EL (cell line): ENCODE measurements around the gene ERP44.
A peak's percentile ranks its signal among the peaks of the same experiment; 100 is the strongest.
"Not testable (repeated sequence)": the region's sequence is repeated elsewhere in the genome, so short reads cannot be mapped to it uniquely, and the experiment has no call there.

Experiments used
- DNase-seq: peaks from one replicate; pipeline ENCODE4 v3.0.0-alpha.2; 2016

The ERP44 gene

DNA sequence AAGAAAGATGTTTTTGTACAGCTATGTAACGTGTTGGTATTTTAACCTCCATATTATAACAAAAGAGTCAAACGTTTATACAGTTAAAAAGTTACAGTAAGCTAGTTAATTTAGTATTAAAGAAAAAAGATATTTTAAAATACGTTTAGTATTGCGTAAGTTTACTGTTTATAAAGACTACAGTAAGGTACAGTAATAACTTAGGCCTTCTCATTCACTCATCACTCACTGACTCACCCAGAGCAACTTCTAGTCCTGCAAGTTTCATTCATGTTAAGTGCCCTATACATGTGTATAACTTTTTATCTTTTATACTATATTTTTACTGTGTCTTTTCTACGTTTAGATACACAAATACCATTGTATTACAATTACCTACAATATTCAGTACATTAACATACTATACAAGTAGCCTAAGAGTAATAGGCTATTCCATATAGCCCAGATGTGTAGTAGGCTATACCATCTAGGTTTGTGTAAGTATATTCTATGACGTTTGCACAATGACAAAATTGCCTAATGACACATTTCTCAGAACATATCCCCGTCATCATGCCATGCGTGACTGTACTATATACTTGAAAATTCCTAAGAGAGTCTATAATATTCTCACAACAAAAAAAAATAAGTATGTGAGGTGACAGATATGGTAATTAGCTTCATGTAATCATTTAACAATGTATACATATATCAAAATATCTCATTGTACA, 33.8 kb downstream of the ERP44 start:
- DNase-seq: peak; percentile 78

DNA sequence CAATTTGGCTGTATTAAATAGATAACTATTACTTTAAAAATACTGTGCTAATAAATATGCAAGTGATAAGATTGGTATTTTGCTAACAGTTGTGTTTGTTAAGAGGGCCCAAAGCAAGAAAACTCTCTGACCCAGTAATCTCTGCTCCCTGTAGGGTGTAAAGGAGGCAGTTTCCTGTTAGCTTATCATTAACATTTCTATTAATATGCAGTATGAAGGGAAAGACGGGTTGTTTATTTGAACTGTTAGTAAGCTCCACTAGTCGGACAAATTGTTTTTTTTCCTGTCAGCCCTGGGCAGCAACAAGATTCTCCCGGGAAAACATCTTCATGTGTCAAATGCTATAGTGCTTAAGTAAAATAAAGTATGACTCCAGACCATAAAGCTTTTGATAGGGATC, 35.6 kb downstream of the ERP44 start:
- no peak for DNase-seq

- not testable (repeated sequence) for DNase-seq
Measured at GRCh38 chr9:100062683-100063082, 36.1 kb downstream of the ERP44 start.

DNA sequence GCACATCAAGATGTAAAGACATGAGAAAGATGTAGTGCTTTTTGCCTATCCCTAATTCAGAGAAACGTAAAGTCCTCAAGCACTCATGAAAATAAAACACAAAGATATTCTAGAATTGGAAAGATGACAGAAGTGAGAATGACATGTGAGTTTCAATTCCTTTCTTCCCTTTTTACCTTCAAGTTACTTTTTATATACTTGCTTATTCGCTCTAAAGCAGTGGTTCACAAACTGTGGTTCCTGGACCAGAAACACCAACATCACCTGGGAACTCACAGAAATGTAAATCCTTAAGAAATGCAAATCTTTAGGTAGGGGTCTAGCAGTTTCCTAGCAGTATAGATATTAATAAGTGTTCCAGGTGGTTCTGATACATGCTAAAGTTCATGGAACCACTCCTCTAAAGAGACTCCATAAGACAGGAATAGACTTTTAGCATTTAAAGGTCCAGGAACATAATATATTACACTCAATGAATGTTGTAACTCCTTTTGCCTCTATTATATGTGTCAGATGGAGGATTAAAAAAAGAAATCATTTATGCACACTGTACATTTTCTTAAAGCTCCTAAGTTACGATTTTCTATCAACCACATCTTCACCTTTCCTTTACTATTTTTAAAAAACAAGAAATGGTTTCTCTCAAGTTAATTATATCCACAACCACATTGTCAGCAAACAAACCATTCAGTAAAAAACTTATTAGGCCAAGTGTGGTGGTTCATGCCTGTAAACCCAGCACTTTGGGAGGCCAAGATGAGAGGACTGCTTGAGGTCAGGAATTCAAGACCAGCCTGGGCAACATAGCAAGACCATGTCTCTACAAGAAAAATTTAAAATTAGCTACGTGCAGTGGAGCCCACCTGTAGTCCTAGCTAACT, 39.9 kb downstream of the ERP44 start:
- no peak for DNase-seq

- no peak for DNase-seq
Measured at GRCh38 chr9:100057624-100058023, 41.2 kb downstream of the ERP44 start.

- no peak for DNase-seq
Measured at GRCh38 chr9:100056561-100056960, 42.2 kb downstream of the ERP44 start.

DNA sequence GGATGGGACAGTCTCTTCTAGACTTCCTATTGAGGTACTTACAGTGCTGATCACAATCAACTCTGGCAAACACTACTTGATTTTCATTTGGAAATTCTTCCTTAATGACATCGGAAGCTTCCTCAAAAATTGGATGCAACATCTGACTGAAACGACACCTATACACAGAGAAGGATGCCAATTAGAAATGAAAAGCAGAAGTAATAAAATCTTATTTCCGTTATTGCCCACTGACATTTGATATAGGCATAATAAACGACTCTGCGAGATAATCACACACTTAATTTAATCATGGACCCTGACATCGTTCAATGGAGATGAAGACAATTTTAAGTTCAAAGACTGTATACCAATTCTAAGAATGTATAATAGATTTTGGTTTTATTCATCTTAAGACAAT, 46.4 kb downstream of the ERP44 start:
- DNase-seq: no peak

- no peak for DNase-seq
Measured at GRCh38 chr9:100049551-100049950, 49.2 kb downstream of the ERP44 start.

DNA sequence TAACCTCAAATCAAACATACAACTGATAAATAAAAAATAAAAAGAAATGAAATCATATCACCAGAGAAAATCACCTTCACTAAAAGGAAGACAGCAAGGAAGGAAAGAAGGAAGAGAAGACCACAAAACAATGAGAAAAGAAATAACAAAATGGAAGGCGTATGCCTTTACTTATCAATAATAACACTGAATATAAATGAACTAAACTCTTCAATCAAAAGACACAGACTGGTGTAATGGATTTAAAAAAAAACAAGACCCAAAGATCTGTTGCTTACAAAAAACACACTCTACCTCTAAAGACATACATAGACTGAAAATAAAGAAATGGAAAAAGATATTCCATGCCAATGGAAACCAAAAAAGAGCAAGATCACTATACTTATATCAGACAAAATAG, 60.3 kb downstream of the ERP44 start:
- no peak for DNase-seq

DNA sequence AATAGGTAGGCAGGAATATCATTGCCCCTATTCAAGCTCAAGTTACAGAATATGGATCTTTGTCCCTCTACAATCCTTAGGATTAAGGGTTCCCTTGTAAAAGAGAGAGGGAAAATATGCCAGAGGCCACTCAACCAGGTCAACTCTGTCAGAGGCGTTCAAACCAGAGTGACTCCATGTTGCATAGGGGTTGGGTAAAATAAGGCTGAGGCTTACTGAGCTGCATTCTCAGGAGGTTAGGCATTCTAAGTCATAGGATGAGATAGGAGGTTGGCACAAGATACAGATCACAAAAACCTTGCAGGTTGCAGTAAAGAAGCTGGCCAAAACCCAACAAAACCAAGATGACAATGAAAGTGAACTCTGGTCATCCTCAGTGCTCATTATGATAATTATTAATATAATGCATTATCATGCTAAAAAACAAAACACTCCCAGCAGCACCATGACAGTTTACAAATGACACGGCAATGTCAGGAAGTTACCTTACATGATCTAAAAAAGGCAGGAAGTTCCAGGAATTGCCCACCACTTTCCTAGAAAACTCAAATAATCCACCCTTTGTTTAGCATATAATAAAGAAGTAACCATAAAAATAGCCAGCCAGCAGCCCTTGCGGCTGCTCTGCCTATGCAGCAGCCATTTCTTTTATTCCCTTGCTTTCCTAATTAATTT, 64.8 kb downstream of the ERP44 start:
- no peak for DNase-seq

GRCh38 chr9:100030548-100030947, 68.3 kb downstream of the ERP44 start:
- DNase-seq: no peak

DNA sequence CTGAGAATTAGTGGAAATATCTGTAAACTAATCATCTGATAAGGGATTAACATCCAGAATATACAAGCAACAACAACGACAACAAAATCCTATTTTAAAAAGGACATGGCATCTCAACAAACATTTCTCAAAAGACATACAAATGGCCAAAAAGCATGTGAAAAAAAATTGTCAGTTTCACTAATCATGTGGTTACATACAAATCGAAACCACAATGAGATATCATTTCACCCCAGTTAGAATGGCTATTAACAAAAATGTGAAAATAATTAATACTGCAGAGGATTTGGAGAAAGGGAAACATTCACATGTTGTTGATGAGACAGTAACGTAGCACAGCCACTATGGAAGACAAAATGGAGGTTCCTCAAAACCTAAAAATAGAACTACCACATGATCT, 69.5 kb downstream of the ERP44 start:
- DNase-seq: no peak

DNA sequence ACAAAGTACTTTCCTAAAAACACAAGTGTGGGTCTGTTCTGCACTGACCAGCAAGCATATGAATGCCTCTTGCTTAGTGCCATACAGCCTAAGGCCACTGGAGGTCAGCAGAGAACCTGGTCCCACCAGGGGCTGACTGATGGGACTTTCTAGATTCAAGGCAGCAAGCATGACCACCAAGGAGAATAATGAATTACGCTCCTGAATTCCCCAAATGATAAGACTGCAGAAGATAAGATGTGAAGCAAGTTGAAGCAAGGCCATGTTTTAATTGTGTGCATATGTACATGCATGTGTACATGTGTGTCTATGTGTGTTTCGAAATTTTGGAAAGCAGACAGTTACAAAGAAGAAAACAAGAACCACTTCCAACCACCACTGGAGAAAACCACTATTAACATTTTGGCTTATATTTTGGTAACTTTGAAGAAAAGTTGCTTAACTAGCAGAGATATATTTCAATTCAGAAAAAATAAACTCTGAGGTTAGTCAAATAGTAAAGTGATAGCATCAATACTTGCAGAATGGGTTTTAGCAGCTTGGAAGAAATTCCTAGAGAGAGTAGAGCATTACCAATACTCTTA, 70.5 kb downstream of the ERP44 start:
- DNase-seq: peak; percentile 70

DNA sequence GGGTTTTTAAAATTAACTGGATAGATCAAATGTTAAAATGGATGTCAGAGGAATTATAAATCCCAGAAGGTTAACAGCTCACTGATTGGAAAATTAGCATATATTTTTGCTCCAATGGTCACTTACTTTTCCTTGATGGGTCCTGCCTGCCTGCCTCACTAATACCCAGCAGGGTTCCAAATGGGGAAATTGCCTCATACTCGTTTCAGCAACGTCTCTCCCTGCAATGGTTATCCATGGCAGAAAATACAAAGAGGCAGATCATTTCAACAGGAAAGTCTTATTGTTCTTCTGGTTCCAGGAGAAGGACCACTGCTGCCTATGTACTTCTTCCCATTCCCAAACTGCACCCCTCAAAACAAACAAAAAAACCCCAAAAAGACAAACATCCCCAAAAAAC, 71.3 kb downstream of the ERP44 start:
- no peak for DNase-seq

- DNase-seq: no peak
Measured at GRCh38 chr9:100021931-100022330, 76.9 kb downstream of the ERP44 start.

DNA sequence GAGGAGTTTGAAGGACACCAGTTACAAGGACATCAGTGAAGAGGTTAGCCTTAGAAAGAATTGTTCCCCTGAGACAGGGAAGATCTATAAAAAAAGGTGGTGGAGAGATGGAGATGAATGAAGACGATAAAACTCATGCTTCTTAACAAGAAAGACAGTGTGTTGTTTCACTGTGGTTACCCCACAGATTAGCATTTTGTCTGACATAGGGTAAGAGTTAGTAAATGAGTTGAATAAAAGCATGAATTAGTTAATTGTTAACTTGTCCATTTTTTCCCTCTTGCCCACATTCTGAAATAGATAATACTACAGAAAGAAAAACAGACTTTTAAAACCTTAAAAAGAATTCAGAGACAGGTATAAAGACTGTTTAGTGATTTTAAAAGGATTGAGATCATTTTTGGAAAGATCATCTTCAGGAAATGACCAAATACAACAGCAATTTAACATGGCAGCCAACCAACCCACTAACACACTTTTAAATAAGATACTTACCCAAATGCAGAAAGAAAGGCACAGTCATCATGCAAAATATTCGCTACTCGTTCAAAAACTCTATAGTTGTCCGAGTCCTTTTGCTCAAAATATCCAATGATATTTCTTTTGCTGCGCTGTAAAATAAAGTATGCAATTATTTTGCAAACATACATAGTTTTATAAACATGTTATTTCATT, 78.5 kb downstream of the ERP44 start:
- DNase-seq: peak; percentile 41

DNA sequence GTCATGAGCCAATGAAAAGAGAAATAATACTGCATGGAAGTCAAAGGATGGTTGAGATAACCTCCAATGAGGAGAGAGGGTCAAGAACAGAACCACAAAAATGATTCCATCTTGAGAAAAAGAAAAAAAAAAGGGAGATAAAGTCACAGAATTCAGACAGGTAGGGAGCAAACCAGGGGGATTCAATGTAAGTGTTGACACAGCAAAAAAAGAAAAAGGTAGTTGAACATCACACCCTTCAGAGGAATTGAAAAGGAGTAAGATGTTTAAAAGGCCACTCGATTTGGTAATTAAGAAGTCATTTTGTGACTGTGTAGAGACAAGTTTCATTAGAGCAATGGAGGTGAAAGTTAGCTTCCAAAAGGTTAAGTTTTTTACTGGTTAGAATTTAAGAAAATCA, 79.3 kb downstream of the ERP44 start:
- DNase-seq: no peak

GRCh38 chr9:100014846-100015245, 84.0 kb downstream of the ERP44 start:
- no peak for DNase-seq

DNA sequence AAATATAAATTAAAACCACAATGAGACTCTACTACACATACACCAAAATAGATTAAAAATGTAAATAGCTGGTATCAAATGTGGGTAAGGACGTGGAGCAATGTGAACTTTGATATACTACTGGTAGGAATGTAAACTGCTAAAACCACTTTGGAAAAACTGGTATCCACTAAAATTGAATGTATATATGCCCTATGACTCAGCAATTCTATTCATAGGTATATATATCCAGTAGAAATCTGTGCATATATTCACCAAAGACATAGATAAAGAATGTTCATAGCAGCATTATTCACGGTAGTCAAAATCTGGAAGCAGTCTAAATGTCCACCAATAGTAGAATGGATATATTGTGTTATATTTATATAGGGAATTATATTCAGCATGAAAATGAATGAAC, 85.2 kb downstream of the ERP44 start:
- DNase-seq: no peak

- no peak for DNase-seq
Measured at GRCh38 chr9:100012279-100012678, 86.5 kb downstream of the ERP44 start.

DNA sequence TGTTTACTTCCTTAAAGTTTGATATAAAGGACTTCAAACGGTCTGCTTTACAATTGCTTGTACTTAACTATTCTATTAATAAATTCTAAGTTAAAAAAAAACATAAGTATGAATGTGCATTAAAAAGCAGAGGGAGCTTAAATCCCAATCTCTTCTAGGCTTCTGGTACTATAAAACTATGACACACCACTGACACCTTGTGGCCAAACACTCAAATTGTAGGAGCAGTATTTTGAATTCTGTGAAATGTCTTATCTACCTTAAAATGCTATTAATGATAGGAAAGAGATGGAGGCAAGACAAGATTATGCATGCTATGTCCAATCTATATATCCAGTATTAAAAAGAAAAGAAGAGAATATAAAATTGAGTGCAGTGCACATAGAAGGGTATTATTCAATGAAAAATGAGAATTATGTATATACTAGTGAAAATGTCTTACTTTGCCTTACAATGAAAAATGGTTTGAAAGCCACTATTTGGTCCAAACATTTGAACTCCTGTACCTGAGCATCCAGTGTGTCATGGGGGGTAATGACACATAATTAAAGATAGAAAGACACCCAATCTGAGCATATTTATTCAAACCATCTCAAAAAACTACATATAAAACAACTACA, 87.6 kb downstream of the ERP44 start:
- peak; percentile 43 for DNase-seq

GRCh38 chr9:99999797-100000196, 99.0 kb downstream of the ERP44 start:
- no peak for DNase-seq
